H1 (cell line): ENCODE measurements around the gene ELFN2. TPM values are rescaled to one million over a fixed set of nuclear protein-coding genes. Genes with fewer than 3 reads are reported as not detected.

ENCODE experiments used
- CTCF ChIA-PET: fragments of 300-600 bp; sonication (Branson Sonifier 250); formaldehyde crosslinking; loops from one replicate; lab custom pipeline; 2021; ENCODE audit not compliant: partially characterized antibody; lab: Charles Lee
- POLR2A ChIA-PET: fragments of 300-600 bp; sonication (Branson Sonifier 250); formaldehyde crosslinking; loops from one replicate; lab custom pipeline; 2021; ENCODE audit warnings: inconsistent platforms; ENCODE audit not compliant: partially characterized antibody; lab: Charles Lee
- DNase-seq, 2 experiments: peaks; one replicate each; pipeline versions ENCODE4 v3.0.0 to v3.0.0-alpha.2; 2010 to 2022; ENCODE audit warnings: low spot score in 2 of 2, low read depth in 1 of 2, mixed read lengths in 1 of 2
- FAIRE-seq: peaks from 2 replicates; lab custom pipeline; 2011; peaks lifted over from hg19 to GRCh38; lab: Jason Lieb, UNC
- H2AFZ ChIP-seq: 2 replicates; pipeline ENCODE4 v1.8.1; 2012; ENCODE audit warnings: low read length, inconsistent platforms
- H2AK5ac ChIP-seq: 2 replicates; pipeline ENCODE4 v1.6.1; 2013; ENCODE audit warnings: low read depth, low read length
- H2BK120ac ChIP-seq: replicated peaks from 2 replicates; pipeline ENCODE3; 2013; ENCODE audit warnings: low read depth, low read length, inconsistent platforms
- H2BK12ac ChIP-seq: 2 replicates; pipeline ENCODE4 v1.6.1; 2013; ENCODE audit warnings: low read depth, low read length
- H2BK15ac ChIP-seq: 2 replicates; pipeline ENCODE4 v1.6.1; 2013; ENCODE audit warnings: low read length
- H2BK20ac ChIP-seq: 2 replicates; pipeline ENCODE4 v1.6.1; 2013; ENCODE audit warnings: low read length
- H2BK5ac ChIP-seq: 2 replicates; pipeline ENCODE4 v1.6.1; 2013; ENCODE audit warnings: low read depth, low read length
- H3K14ac ChIP-seq: 2 replicates; pipeline ENCODE4 v1.6.1; 2013; ENCODE audit warnings: inconsistent platforms; ENCODE audit not compliant: insufficient read length
- H3K18ac ChIP-seq: 2 replicates; pipeline ENCODE4 v1.6.1; 2013; ENCODE audit warnings: low read length; ENCODE audit errors: extremely low read depth
- H3K23ac ChIP-seq: 2 replicates; pipeline ENCODE4 v1.6.1; 2013; ENCODE audit warnings: inconsistent platforms; ENCODE audit not compliant: insufficient read length
- H3K23me2 ChIP-seq: 2 replicates; pipeline ENCODE4 v1.6.1; 2013; ENCODE audit warnings: low read depth, low read length
- H3K27ac ChIP-seq: 2 replicates; pipeline ENCODE4 v1.6.1; 2011; ENCODE audit warnings: low read depth, low read length, inconsistent platforms
- H3K27me3 ChIP-seq, 4 experiments: replicated peaks in 1 of 4; 1 replicate in 1 of 4; 2 replicates in 3 of 4; pipeline versions ENCODE4 v1.6.1 to v1.8.1; 2011 to 2013; ENCODE audit warnings: low read length in 3 of 4, mild to moderate bottlenecking in 3 of 4, inconsistent platforms in 2 of 4, mixed read lengths in 2 of 4, moderate library complexity in 1 of 4; ENCODE audit not compliant: control insufficient read depth in 3 of 4, insufficient read depth in 3 of 4; ENCODE audit errors: extremely low read depth in 1 of 4
- H3K36me3 ChIP-seq, 4 experiments: 2 replicates each; pipeline versions ENCODE4 v1.6.1 to v1.8.1; 2011 to 2013; ENCODE audit warnings: mild to moderate bottlenecking in 4 of 4, low read length in 3 of 4, moderate library complexity in 2 of 4, control low read depth in 1 of 4, inconsistent platforms in 1 of 4; ENCODE audit not compliant: insufficient read depth in 4 of 4, control insufficient read depth in 2 of 4
- H3K4ac ChIP-seq: replicated peaks from 2 replicates; pipeline ENCODE3; 2013; ENCODE audit warnings: low read length, low read depth, mixed read lengths, inconsistent platforms; ENCODE audit not compliant: insufficient read length
- H3K4me1 ChIP-seq, 4 experiments: replicated peaks in 1 of 4; 1 replicate in 1 of 4; 2 replicates in 3 of 4; pipeline versions ENCODE4 v1.6.1 to v1.8.1; 2011 to 2013; ENCODE audit warnings: low read length in 3 of 4, inconsistent platforms in 2 of 4, mixed read lengths in 1 of 4; ENCODE audit not compliant: insufficient read depth in 4 of 4, control insufficient read depth in 3 of 4
- H3K4me2 ChIP-seq, 2 experiments: 2 replicates each; pipeline versions ENCODE4 v1.6.1 to v1.8.1; 2011 to 2013; ENCODE audit warnings: low read depth in 2 of 2, low read length in 2 of 2, control low read depth in 1 of 2, inconsistent platforms in 1 of 2, mild to moderate bottlenecking in 1 of 2; ENCODE audit not compliant: insufficient read depth in 1 of 2
- H3K4me3 ChIP-seq, 4 experiments: fragments of 200-600, 300-600 bp in 1 of 4; sonication (generic), shearing (Covaris generic), sonication (Bioruptor Twin) in 1 of 4; 2 replicates each; pipeline versions ENCODE4 v1.5.1 to v1.8.1; 2011 to 2016; ENCODE audit warnings: low read length in 4 of 4, low read depth in 3 of 4, control low read depth in 2 of 4, inconsistent platforms in 2 of 4, mild to moderate bottlenecking in 2 of 4, mixed read lengths in 1 of 4, moderate library complexity in 1 of 4; ENCODE audit not compliant: insufficient read depth in 2 of 4; ENCODE audit errors: extremely low read depth in 1 of 4
- H3K56ac ChIP-seq: replicated peaks from 2 replicates; pipeline ENCODE3; 2013; ENCODE audit warnings: low read depth, mild to moderate bottlenecking, mixed read lengths, low read length, inconsistent platforms; ENCODE audit not compliant: insufficient read length
- H3K79me1 ChIP-seq: 2 replicates; pipeline ENCODE4 v1.6.1; 2013; ENCODE audit warnings: low read depth, low read length, control low read depth
- H3K79me2 ChIP-seq, 2 experiments: 2 replicates each; pipeline versions ENCODE4 v1.6.1 to v1.8.1; 2012 to 2013; ENCODE audit warnings: low read length in 2 of 2, mild to moderate bottlenecking in 2 of 2, inconsistent platforms in 1 of 2; ENCODE audit not compliant: insufficient read depth in 2 of 2, control insufficient read depth in 1 of 2
- H3K9ac ChIP-seq, 4 experiments: replicated peaks in 1 of 4; 1 replicate in 1 of 4; 2 replicates in 3 of 4; pipeline versions ENCODE4 v1.6.1 to v1.8.1; 2011 to 2013; ENCODE audit warnings: low read depth in 3 of 4, low read length in 3 of 4, control low read depth in 2 of 4, mild to moderate bottlenecking in 2 of 4, moderate library complexity in 2 of 4, inconsistent platforms in 1 of 4; ENCODE audit errors: extremely low read depth in 1 of 4
- H3K9me3 ChIP-seq, 2 experiments: 2 replicates each; pipeline versions ENCODE4 v1.6.1 to v1.8.1; 2012 to 2013; ENCODE audit warnings: mild to moderate bottlenecking in 2 of 2, moderate library complexity in 2 of 2, control low read depth in 1 of 2, inconsistent platforms in 1 of 2, low read depth in 1 of 2, low read length in 1 of 2, mixed read lengths in 1 of 2; ENCODE audit not compliant: insufficient read depth in 2 of 2
- H4K20me1 ChIP-seq, 2 experiments: replicated peaks in 1 of 2; 2 replicates each; pipeline versions ENCODE3 to v1.8.1; 2011 to 2013; ENCODE audit warnings: inconsistent platforms in 2 of 2, low read length in 2 of 2, mild to moderate bottlenecking in 1 of 2; ENCODE audit not compliant: insufficient read depth in 2 of 2, control insufficient read depth in 1 of 2
- H4K5ac ChIP-seq: 2 replicates; pipeline ENCODE4 v1.6.1; 2013; ENCODE audit warnings: low read length, low read depth, mixed read lengths, inconsistent platforms; ENCODE audit not compliant: insufficient read length
- H4K8ac ChIP-seq: 2 replicates; pipeline ENCODE4 v1.8.0; 2013; ENCODE audit warnings: mild to moderate bottlenecking, moderate library complexity, low read length, inconsistent platforms; ENCODE audit not compliant: insufficient read depth; ENCODE audit errors: extremely low read depth
- H4K91ac ChIP-seq: replicated peaks from 2 replicates; pipeline ENCODE3; 2013; ENCODE audit warnings: low read length, mixed read lengths, inconsistent platforms; ENCODE audit not compliant: insufficient read length
- SUZ12 ChIP-seq: fragments of 200-600 bp; sonication (generic); IDR thresholded peaks from 2 replicates; pipeline ENCODE4 v1.6.1; 2012; ENCODE audit warnings: mild to moderate bottlenecking, inconsistent platforms, low read length, moderate library complexity, mixed read lengths
- WGBS, 2 experiments: shearing (Covaris generic) in 1 of 2; methylation state at CpG; one replicate each; pipeline versions ENCODE4 v1.1.6 to v1.1.7; 2013 to 2015; ENCODE audit warnings: low lambda C conversion rate in 2 of 2, mixed read lengths in 2 of 2, inconsistent platforms in 1 of 2, low coverage in 1 of 2, missing lambda C conversion rate in 1 of 2; ENCODE audit not compliant: insufficient replicate concordance in 2 of 2, insufficient coverage in 1 of 2, insufficient read length in 1 of 2; ENCODE audit errors: extremely low coverage in 1 of 2, missing lambda C conversion rate in 1 of 2; 5-methylcytosine and 5-hydroxymethylcytosine counted together
- polyA plus RNA-seq, 7 experiments: library from polyadenylated mRNA; depleted of rRNA in 3 of 7; stranded (reverse) in 5 of 7; unstranded in 2 of 7; fragments of >200 nt in 5 of 7; fragments of 200-250 nt in 2 of 7; gene quantifications; 1 replicate in 5 of 7; 2 replicates in 1 of 7; 4 replicates in 1 of 7; pipeline versions ENCODE4 v1.2.1 to v1.2.3, GENCODE V29; 2011 to 2013; ENCODE audit warnings: missing spikeins in 2 of 7, mixed read lengths in 2 of 7
- total RNA-seq: library from RNA; stranded (reverse); fragmentation: NEBNext Ultra II Directional; extraction: Animal tissue kit (Norgen Biotek cat#: 25700); gene quantifications from 2 replicates; pipeline ENCODE4 v1.2.1, GENCODE V29; 2021

ELFN2 gene
- total and polyA plus RNA-seq, 2 of the 8 experiments (the other 6 are each of a cell fraction or from before 2014, with no cell fraction given), result 0.63 to 0.88 TPM

- H3K4ac ChIP-seq, result no peak overlapping the region
- FAIRE-seq, result no peak
- no peak overlapping the region for H2BK20ac ChIP-seq
- H3K14ac ChIP-seq, result no peak overlapping the region
- ChIA-PET POLR2A (no interaction called here), CTCF (interaction anchor here (0.7 to 2.0 kb wide), 6 partner anchors 22 to 147 kb away, joined by 3 to 6 read pairs (median 4); no protein-coding TSS in a partner anchor)
- no peaks in the 10 kb centered on the region for H3K79me1 ChIP-seq
- H3K23ac ChIP-seq, result no peak overlapping the region
- H3K56ac ChIP-seq, result no peak overlapping the region
- no peak overlapping the region for H4K91ac ChIP-seq
- H3K36me3 ChIP-seq, result no peaks in the 10 kb centered on the region
- H2AFZ ChIP-seq, result no peak overlapping the region
- H3K18ac ChIP-seq, result no peak overlapping the region
- H2BK12ac ChIP-seq, result no peak overlapping the region
- no peaks in the 10 kb centered on the region for H3K9me3 ChIP-seq
- H4K8ac ChIP-seq, result no peak overlapping the region
- H3K4me3 ChIP-seq, result no peak overlapping the region
- H4K5ac ChIP-seq, result no peak overlapping the region
- H3K4me2 ChIP-seq, result no peak overlapping the region
- no peak overlapping the region for H2BK5ac ChIP-seq
- no peak overlapping the region for H3K27ac ChIP-seq
- DNase-seq, result no peak
- no peaks in the 10 kb centered on the region for H4K20me1 ChIP-seq
- no peaks in the 10 kb centered on the region; a peak in 1 of 7 replicates for H3K27me3 ChIP-seq
- H3K4me1 ChIP-seq, result peaks cover 0 to 20% (median 8%) of the 10 kb centered on the region in 4 experiments; a peak in 3 of 7 replicates
- H3K79me2 ChIP-seq, result no peaks in the 10 kb centered on the region
- 89% methylated on average over 15 of the region's 17 CpGs; no CpG with 5 or more reads in 1 of the 2 experiments for WGBS, 2 experiments
- no peak overlapping the region for H2BK15ac ChIP-seq
- H2BK120ac ChIP-seq, result no peak overlapping the region
- no peaks in the 10 kb centered on the region for H3K23me2 ChIP-seq
- 0 out of 2 replicates have a peak overlapping the region, but pooled peaks have one; percentile 44 for H2AK5ac ChIP-seq
- no peak overlapping the region for H3K9ac ChIP-seq
- no peak for TF ChIP-seq SUZ12
Measured at GRCh38 chr22:37406441-37407235, 20.6 kb downstream of the ELFN2 start.
